ENCODE results near the gene SERPINB13.
"Not testable (repeated sequence)": the region's sequence is repeated elsewhere in the genome, so short reads cannot be mapped to it uniquely, and the experiment has no call there.

The SERPINB13 gene

DNA sequence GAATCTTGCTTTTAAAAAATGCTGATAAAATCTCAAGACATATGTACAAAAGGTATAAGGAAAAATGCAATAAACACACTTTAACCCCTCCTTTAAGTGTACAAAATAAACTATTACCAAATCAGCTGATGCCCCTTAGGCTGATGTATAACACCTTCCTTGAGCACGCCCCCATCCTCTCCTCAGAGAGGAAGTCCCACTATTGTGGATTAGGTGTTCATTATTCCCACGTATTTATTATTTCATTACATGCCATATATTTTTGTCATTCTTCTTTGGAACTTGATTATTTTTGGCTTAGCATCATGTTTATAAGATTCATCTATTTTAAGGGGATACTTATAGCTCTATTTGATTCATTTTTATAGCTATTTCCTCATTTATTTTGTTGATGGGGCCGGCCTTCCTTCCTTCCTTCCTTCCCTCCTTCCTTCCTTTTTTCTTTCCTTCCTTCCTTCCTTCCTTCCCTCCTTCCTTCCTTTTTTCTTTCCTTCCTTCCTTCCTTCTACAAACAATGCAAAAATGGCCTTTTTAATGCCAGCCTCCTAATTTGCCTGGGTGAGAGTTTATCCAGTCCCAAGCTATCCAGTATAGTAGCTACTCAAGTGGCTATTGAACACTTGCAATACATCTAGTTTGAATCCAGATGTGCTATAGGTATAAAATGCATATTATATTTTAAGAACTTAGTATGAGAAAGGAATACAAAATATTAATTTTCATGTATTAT lies 4.0 kb downstream of the SERPINB13 start:
- DNase-seq: no peak

DNA sequence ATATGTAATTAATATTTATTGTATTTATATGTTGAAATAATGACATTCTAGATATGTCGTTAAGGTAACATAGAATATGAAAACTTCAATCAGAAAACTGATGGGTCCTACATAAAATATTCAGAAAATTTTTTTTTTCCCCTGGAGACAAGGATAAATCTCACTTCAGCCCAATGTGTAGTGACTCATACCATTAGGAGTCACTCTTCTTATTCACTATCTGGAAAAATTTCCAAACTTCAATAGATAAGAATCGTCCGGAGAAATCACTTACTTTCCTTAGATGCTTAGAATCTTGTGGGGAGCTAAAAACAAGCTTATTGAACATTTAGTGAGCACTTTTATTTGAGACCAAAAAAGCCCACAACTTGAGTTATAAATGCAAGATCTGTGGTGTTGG lies 4.6 kb downstream of the SERPINB13 start:
- no peak for DNase-seq

DNA sequence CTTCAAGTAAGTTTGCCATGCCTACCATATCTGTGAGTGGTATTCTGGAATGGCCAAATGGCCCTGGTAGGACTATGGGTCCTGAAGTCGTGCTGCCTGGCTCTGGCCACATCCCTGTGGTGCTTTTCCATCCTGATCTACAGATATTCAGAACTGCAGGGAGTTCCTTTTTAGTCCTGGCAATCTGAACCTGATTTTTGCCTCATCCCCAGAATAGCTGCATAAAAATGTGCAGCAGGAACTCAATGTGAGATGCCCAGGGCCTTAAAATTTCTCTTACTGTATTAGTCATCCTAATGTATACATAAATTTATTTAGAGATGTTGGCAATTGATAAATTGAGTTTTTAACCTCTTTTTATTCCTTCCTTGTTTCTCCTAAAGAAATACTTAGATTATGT lies 5.3 kb downstream of the SERPINB13 start:
- no peak for DNase-seq

DNA sequence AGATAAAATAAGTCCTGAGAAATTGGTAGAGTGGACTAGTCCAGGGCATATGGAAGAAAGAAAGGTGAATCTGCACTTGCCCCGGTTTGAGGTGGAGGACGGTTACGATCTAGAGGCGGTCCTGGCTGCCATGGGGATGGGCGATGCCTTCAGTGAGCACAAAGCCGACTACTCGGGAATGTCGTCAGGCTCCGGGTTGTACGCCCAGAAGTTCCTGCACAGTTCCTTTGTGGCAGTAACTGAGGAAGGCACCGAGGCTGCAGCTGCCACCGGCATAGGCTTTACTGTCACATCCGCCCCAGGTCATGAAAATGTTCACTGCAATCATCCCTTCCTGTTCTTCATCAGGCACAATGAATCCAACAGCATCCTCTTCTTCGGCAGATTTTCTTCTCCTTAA lies 9.8 kb downstream of the SERPINB13 start:
- no peak for DNase-seq

DNA sequence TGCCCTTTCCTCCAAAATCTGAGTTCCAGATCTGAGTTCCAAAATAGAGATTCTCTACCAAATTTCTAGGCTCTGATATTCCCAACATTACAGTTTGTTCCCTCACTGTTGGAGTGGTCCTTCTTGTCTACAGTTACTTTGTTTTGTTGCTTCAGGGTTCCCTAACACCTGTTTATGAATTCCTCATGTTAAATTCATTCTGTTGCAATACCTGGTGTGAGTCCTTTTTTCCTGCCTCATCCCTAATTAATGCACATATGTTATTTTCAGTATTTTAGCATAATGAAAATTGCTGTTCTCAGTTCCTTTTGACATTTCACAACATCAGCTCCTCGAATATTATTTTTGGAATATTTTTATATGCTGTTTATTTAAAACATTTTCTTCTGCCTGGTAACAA lies 16.2 kb downstream of the SERPINB13 start:
- DNase-seq: no peak

DNA sequence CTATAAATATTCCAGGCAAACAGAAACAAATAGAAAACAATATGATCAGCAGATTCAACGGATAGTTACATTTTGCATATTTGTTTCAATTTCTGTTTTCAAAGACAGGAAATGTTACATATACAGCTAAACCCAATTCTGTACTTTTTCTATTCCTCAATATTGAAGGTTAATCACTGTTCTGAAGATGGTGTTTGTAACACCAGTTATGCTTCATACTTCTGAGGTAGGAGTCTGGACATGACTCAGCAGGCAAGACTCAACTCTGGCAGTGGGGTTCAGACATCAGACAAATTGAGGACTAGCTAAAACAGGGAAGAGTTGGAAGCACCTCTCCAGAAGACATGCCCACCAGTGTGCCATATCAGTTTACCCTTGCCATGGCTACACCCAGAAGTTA lies 16.6 kb downstream of the SERPINB13 start:
- no peak for DNase-seq

DNA sequence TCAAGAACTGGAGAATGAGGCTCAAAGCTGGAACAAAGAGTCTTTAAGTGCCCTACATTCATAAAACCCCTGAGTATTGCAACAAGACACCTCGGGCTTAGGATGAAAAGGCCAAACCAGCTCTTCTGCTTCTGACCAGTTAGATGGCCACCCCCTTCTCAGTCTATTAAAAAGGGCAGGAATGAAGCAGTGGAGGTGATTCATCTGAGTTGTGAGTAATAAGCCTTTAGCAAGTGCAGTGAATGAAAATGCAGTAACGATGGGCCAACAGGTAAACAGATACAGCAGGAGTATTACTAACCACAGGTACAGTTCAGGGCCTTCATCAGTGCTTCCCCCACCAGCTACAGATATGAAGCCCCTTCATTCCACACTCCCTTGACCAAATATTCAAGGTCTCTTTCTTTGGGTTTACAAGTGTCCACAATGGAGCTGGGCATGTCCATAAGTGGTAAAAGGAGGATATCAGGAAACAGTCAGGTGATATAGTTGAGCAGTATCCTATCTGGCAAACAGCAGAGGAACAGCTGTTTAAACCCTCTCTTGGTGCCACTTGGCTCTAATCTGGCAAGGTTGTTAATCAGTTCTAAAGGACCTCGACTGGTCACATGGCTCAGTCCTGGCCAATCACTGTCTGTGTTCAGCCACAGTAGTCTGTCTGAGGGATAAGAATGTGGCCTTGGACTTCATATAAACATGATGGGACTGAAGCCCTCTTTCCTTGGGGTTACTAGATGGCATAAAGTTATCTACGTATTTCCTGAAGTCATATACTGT lies 17.8 kb downstream of the SERPINB13 start:
- DNase-seq: peak; percentile 82

DNA sequence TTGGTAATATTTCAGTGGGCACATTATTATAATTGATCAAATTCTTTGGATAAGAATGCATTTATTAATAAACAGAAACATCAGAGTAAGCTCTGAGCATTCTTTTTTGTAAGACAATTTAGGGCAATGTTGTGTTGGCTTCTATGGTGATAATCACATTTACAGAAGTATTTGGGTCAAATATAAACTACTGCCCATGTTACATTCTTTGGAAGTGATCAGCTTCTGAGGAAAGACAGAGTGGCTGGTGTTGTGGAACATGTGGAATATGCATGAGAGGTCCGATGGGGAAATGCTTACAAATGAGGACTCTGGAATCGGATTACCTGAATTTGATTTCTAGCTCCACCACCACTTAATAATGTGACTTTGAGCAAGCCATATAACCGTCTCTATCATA lies 19.4 kb downstream of the SERPINB13 start:
- no peak for DNase-seq

DNA sequence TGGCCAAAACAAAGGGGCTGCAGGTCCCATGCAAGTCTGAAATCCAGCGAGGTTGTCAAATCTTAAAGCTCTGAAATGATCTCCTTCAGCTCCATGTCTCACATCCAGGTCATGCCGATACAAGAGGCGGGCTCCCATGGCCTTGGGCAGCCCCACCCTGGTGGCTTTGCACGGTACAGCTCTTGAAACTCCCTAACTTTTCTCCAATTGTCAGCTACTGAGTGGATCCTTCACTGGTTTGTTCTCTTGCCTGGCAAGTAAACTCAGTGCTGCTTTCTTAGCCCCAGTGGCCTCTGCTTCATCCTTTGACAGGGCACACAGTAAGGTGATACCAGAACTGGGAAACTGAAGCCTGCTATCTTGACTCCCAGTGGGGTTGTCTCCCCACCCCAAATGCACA lies 26.3 kb downstream of the SERPINB13 start:
- DNase-seq: no peak

DNA sequence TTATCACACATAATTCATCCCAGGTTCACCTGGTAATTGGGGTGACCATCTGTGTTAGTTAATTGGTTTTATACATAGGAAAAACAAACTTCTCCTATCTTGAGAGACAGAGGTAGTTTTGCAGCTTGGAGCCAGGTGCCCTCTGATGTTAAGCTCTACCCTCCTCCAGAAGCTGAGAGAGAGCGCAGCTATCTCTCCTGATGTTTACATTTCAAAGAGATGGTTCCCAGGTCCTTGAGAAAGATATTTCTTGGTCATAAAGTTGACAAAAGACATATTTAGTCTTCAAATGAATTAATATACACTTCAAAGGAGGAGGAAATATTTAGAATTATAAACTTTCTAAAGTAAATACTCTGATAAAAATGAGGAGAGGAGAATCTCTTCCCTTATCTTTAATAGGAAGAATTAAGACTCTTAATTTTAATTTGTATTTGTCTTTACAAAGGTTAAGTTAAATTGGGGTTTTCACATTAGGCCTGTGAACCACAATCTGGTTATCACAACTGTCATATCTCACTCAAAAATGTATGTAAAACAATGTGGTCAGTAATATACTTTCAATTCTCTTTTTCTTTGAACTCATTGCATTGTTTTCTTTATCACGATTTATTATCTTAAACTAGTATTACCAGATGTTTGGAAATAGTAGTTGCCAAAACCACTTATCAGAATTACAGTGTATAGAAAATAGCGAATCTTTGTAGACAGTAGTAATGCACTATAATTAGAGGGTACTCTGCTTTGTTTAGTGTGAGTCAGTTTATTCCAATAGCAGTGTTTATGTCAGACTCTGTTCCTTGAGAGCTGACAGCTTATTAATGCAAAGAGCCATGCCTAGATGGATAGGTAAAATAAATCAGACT lies 30.1 kb downstream of the SERPINB13 start:
- no peak for DNase-seq

DNA sequence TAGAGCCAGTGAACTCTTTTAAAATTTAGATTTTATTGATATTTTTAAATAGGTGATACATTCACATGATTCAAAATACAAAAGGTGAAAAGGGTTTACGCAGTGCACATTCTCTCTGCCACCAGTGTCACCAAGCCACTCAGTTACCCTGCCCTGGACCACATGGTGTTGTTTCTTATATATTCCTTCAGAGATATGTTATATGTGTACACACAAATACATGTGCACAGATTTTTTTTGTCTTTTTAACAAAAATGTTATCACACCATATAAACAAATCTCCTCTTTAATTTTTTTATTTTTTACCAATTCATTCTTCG lies 30.7 kb downstream of the SERPINB13 start:
- no peak for DNase-seq

DNA sequence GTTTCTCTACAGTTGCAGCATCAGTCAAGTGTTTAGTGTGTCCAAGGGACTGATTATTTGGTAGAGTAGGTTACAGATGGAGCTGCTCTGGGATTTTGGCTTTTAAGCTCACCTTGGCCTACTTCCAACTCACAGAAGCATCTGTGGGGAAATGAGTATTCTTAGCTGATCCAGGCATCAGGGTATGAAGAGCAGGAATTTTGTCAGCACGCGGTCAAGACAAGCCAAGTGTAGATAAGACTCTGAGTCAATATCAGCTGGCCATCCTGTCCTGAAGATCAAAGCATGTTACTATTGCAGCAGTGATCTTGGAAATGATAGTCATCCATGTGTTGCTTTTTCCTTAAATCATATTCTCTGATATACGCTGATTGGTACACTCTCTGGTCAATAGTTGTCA lies 32.5 kb downstream of the SERPINB13 start:
- no peak for DNase-seq

DNA sequence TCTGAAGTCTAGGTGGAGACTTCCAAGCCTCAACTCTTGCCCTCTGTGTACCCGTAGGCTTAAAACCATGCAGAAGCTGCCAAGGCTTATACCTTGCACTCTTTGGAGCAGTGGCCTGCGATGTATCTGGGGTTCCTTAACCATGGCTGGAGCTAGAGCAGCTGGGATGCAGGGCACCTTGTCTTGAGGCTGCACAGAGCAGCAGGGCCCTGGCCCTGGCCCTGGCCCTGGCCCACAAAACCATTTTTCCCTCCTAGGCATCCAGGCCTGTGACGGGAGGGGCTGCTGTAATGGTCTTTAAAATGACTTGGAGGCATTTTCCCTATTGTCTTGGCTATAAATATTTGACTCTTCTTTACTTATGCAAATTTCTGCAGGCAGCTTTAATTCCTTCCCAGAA lies 37.7 kb downstream of the SERPINB13 start:
- no peak for DNase-seq

DNA sequence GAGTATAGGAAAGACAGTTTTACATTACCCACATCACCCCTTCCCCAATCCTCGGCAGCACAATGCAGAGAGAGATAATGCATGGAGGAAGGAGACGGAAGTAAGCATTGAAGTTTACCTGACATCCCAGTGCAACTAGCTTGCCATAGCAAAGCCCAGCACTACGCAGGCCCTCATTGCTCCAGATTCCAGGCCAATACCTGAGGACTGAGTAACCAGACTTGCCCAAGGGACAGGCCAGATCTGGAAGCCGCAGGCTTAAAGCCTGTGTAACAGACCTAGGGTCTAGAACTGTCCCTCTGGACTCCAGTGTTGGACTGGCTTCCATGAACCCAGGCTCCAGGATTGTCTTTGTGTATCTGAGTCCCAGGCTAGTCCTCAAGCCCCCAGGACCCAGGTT lies 39.3 kb downstream of the SERPINB13 start:
- no peak for DNase-seq

DNA sequence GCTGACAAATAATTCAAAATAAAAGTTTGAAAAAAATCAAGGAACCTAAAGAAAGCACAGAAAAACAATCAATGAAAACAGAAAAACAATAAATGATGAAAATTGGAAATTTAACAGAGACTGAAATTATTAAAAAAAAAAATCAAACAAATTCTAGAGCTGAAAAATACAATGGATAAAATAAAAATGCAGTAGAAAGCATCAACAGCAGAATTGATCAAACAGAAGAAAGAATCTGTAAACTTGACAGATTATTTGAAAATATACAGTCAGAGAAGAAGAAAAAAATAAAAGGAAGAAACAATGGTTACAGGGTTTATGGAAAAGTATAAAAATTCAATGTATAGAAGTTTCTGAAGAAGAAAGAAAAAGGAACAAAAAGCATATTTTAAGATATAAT lies 40.7 kb downstream of the SERPINB13 start:
- DNase-seq: no peak

DNA sequence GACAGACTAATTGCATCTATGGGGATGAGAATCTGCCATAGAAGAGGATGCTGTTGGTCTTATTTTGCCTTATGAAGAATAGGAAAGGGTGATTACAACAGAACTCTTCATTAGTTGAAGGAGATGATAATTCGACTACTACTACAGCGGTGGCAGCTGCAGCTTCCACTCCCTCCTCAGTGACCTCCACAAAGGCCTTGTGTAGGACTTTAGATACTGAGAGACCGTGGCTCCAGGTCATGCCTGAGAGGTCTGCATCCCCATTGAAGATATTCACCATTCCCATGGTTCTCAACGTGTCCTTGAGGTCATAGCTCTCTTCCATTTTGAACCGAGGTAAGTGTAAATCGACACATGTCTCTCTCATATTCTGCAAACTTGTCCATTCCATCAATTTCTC lies 50.6 kb downstream of the SERPINB13 start:
- no peak for DNase-seq

DNA sequence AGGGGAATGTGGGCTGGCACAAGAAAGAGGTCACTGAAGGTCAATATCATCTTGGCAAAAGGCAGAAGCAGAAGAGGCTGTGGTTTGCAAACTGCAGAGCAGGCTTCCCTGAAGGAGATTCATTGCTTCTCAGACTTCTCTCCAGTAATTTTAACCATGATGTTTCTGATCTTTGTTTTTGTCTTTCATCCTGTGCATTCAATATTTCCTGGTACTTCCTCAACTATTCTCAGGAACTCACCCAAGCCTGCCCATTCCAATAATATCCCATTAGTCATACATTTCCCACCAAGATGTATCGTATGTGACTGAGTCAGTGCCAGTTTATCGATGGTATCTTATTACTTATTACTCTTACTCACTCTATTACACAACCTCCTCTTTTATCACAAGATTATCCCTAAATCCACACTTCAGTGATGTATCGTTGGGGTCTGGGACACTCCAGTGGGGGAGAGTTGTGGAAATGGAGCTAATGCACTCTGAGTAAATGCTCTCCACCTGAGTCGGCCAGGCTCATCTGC lies 54.1 kb downstream of the SERPINB13 start:
- peak; percentile 60 for DNase-seq

DNA sequence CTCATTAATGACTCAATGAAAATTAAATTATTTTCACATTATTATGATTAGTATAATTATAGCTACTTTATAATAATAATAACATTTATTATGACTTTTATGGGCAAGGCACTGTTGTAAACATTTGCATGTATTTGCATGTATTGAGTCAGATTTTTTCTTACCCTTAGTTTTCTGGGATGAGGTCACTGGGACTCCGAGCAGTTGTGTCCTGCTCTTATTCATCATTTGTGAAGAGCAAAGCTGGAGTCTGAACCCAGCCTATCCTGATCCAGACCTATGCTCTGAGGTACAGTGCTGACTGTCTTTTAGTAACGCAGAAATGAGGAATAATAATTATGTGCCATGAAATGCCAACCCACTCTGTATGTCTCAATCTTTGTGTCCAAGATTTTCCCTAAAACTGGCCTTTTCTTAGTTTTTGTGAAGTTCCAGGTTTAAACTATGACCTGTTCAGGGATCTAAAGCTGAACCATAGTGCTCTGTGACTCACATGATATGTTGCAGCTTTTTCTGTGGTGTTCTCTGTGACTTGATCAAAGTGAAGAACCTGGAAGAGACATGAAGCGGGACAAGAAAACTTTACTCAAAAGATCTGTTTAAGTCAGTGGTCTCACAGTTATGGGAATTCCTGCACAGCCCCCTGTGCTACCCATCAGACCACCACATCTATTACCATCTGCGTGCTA lies 55.7 kb downstream of the SERPINB13 start:
- DNase-seq: not testable (repeated sequence)

DNA sequence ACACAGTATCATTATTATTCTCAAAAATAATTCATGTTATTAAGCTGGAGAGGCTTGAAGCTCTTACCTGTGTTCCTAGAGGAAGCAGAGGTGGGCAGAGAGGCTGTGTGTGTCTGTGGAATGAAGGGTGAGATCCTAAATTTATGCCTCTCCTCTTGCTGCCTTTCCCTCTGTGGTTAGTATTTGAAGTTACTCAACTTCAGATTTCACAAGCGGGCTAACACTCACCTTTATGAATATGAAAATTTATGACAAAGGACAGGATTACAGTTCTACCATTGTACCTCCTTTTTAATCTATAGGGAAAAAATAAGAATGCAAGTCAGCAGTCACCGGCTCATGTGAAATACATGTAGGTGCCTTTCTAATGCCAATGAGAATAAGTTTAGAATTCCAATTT lies 57.0 kb downstream of the SERPINB13 start, which contains the start of gene SERPINB4:
Gene SERPINB4 (minus strand): TSS at position 115 of the 400 bp plus-strand sequence. CDS start 679 bp downstream, outside the sequence.
- DNase-seq: not testable (repeated sequence)

DNA sequence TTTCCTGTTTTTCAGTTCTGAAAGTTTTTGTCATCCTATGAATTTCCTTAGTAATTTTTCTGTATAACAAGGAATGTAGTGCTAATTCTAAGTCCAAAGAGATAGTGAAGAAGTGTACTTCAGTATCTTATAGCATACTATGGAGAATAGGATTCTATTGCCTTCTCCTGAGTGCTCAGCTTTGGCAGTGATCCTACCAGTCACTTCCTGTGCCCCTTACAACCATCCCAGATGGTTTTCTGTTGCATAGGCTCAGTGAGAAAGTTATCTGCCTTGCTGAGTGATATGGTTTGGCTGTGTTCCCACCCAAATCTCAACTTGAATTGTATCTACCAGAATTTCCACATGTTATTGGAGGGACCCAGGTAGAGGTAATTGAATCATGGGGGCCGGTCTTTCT lies 57.6 kb downstream of the SERPINB13 start:
- DNase-seq: not testable (repeated sequence)

DNA sequence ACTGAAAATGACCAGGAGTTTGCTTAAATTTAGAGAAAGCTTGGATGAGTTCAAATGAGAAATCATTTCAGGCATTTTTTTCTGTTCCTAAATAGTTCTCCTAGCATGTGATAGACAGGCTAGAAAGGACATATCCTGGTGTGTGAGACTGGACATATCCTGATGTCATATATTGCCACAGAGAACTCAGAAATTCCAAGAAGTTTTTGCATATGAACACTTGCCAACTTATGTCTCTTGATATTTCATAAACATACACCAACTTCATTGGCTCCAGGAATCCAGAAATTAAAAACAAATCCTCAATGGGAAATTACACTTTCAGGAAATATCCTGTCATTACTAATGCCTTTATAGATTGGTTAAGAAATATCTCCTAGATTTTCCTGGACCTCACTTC lies 59.8 kb downstream of the SERPINB13 start:
- DNase-seq: no peak

DNA sequence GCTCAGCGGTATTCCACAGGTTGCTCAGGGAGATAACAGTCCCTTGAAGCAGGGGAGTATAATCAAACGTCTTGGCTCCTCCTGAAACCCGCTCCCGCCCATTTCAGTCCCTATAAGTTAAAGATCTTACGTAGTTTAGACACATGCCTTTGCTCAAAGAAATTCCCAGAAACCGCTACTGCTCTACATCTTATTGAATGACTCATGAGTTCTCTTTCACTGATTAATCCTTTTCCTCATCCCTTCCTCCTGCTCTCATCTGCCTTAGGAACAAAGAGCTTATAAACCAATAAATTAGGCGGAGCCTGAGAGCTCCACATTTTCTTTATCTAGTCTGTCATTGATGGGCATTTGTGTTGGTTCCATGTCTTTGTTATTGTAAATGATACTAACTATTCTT lies 61.1 kb downstream of the SERPINB13 start:
- no peak for DNase-seq

All from NCI-H2029 treated with DMSO at 0.1 percent for 48 hours (cell line).